Activated T-cell treated with anti-CD3 and anti-CD28 coated beads for 1 hour (primary cell): ENCODE data around the gene SAYSD1.

Source experiments
- DNase-seq: peaks from one replicate; pipeline ENCODE4 v3.0.0-alpha.2; 2020; ENCODE audit warnings: low read depth

Gene SAYSD1

DNA sequence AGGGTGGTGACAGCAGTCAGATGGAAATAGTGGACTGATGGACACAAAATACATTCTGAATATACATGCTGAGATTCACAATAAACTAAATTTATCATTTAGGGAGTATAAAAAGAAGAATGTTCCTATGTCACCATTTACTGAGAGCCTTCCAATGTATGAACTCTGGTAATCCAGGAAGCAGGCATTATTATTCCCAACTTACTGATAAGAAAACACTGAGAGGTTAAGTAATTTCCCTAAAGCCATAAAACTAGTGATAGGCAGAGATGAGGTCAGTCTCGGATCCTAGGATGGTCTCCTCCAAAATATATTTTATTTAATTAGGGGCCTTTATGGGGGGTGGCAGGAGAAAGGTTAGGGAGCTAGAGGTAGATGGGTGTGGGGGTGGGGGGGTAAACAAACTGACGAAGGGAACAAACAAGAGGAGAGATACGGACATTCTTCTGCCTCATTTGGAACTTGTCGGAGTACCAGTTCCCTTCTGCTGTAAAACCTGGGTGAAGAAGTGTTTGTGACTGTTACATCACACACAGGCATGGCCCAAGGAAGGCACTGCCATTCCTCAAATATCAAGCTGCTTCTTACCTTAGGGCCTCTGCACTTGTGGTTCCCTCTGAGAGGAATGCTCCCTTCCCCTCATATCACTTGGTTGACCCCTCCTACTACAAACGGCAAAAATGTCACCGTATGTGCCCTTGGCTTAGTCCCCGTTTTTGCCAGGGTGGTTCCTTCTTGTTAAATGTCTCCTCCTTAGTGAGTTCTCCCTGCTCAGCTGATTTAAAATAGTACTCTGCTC lies 6.7 kb downstream of the SAYSD1 start:
- no peak for DNase-seq

GRCh38 chr6:39107641-39108040 lies 7.3 kb downstream of the SAYSD1 start:
- no peak for DNase-seq

DNA sequence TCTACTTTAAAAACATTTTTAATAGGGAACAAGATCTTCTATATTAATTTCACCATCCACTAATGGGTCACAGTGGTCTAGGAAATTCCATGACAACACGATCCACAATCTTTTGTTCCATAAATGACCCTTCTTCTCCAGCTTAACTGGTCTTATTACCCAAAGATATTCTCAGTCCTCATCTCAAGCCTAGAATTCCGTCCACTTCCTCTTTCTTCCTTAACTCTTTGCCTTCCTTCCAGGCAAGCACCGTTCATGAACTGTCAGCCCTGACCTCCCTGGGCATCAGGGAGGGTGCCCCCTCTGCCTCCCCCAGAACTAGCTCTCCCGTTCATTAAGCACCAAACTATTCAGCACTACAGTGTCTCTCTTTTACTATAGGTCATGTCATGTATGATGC lies 8.0 kb downstream of the SAYSD1 start:
- DNase-seq: no peak

GRCh38 chr6:39104528-39104927 lies 10.5 kb downstream of the SAYSD1 start:
- DNase-seq: no peak

- no peak for DNase-seq
These were observed 12.2 kb downstream of the SAYSD1 start for GRCh38 chr6:39102821-39103136.

- DNase-seq: no peak
These were observed 12.7 kb downstream of the SAYSD1 start for GRCh38 chr6:39102071-39102820.

DNA sequence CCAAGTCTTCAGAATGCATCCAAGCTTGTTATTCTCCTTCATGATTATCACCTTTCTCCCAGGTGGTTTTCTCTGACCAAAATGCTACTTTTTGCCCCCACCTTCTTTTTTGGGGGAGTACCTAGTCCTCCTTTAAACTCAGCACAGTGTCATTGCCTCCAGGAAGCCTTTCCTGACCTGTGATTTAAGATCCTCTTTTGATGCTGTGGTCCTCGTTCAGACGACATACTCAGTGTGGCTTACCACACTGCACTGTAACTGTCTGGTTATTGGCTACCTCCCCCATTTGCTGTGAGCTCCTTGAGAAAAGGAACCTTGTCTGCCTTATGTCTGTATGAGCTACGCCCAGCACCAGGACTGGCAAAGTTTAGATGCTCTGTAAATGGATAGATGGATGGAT lies 14.6 kb downstream of the SAYSD1 start:
- no peak for DNase-seq

DNA sequence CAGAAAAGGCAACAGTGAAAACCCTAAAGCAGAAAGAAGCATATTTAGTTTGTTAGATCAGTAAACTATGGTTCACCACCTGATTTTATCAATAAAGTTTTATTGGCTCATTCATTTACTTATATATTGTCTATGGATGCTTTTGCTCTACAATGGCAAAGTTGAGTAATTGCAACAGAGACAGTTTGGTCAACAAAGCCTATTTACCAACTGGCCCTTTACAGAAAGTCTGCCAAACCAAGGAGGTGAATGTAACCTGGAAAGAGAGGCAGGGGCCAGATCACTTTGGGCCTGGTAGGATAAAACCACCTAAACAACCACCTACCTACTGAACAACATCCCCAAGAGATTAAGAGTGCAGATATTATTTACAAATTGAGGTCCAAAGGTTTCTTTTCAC lies 19.4 kb downstream of the SAYSD1 start:
- no peak for DNase-seq

DNA sequence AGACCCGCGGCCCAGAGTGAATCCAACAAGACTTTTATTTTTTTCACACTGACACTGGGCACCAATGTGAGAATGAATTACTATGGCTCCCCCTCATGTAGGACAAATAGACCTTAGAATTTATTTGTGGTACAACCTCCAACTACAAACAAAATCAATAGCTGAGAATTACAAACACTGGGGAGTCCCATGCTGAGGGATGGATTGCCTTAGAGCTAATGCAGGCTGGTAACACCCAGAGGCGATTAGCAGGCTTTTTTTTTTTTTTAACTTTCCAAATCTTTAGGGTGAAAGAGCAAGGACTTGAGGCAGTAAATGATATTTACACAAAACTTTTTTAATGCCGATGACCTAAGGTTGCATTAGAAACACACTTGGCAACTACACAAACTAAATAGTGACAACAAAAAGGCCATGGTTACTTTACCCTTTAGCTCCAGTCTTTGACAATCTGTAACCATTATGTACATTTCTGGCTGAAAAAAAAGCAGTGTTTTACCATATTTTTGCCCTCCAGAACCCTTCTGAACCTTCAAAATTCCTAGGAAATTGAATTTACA lies 21.8 kb downstream of the SAYSD1 start:
- DNase-seq: no peak

GRCh38 chr6:39092124-39092523 lies 22.9 kb downstream of the SAYSD1 start:
- DNase-seq: no peak

DNA sequence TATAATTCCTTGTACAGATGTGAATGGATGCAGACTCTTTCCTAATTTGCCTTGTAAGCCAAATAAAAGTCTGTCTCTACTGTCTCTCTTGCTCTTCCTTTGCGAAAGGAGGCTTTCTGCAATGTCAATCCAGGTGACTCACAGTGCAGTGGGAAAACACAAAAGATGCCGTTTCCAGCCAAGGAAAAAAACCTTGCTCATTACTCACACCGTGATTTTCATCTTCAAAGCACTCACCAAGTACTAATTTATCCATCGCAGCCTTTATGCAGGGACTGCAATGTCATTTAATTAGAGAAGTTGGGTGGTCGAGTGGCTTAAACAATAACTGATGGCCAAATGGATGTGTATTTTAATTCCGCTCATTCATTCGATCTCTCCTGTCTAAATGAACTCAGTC lies 23.8 kb downstream of the SAYSD1 start:
- DNase-seq: no peak

DNA sequence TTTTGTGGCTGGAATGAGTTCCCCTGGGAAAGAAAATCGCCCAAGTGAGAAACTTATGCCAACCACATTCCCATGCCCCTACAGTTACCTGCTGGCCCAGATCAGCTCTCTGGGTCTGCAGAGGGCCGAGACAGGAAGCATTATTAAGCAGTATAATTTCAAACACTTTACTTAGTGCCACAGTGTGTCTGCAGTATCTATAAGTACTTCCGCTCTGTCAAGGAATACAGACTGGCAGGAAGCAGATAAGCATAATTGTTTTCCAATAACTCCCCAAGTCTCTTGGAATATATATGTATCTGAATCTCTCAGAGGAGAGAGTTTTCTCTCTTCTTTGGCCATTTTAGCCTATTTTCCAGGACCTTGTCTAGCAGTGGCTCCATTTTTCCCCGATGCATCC lies 24.9 kb downstream of the SAYSD1 start:
- DNase-seq: no peak

GRCh38 chr6:39088331-39088730 lies 26.7 kb downstream of the SAYSD1 start:
- no peak for DNase-seq

- no peak for DNase-seq
These were observed 27.8 kb downstream of the SAYSD1 start for GRCh38 chr6:39087197-39087596.

GRCh38 chr6:39086711-39087110 lies 28.3 kb downstream of the SAYSD1 start:
- DNase-seq: no peak

DNA sequence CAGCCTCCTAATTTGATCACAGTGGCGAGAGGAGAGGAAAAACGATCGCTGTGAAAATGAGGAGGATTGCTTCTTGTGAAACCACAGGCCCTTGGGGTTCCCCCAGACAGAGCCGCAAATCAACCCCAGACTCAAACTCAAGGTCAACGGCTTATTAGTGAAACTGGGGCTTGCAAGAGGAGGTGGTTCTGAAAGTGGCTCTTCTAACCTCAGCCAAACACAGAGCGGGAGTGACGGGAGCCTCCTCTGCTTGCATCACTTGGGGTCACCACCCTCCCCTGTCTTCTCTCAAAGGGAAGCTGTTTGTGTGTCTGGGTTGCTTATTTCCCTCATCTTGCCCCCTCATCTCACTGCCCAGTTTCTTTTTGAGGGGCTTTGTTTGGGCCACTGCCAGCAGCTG lies 28.7 kb downstream of the SAYSD1 start:
- DNase-seq: no peak

- no peak for DNase-seq
These were observed 29.7 kb downstream of the SAYSD1 start for GRCh38 chr6:39085129-39085797.

DNA sequence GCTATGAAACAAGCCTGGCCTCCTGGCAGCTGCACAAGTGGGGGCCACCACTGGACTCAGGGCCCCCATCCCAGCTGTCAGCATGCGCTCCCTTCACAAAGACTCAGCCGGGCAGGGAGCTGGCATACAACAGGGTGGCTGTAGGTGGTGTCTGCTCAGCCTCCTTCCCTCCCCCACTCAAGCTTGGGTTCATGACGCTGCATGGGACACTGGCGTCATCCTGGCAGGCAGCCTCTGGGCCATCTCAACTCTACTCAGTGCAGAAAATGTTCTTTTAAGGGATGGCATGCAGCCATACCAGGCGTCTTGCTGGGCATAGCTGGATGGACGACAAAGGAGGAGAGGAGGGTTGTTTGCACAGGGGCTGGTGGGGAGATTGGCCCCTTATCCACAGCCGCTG lies 30.5 kb downstream of the SAYSD1 start:
- DNase-seq: no peak

DNA sequence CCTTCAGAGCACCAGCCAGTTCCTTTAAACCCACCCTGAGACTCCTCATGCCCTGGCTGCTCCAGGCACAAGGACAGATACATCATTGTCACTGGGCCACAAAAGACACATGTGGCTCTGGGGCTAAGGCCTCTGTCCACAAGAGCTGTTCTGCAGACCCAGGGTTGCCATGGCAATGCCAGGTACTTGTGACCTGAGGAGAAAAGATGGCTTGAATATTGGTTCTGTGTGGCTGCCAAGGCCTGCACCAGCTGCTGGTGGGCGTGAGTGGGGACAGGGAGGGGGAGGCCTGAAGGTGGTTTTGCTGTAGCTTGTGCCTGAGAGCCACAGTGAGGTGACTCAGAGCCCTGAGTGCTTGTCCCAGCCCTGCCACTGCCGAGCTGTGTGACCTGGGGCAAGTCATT lies 31.8 kb downstream of the SAYSD1 start:
- DNase-seq: no peak

GRCh38 chr6:39082310-39082709 lies 32.7 kb downstream of the SAYSD1 start:
- no peak for DNase-seq

GRCh38 chr6:39080246-39080875 lies 34.6 kb downstream of the SAYSD1 start:
- no peak for DNase-seq
